ENCODE results near the gene SMAD9. TPM values are rescaled to one million over a fixed set of nuclear protein-coding genes. Genes with fewer than 3 reads are reported as not detected.

Gene SMAD9
- total and polyA plus RNA-seq, 2 of the 4 experiments (the other 2 are of a cell fraction), result 3.2 to 4.8 TPM

DNA sequence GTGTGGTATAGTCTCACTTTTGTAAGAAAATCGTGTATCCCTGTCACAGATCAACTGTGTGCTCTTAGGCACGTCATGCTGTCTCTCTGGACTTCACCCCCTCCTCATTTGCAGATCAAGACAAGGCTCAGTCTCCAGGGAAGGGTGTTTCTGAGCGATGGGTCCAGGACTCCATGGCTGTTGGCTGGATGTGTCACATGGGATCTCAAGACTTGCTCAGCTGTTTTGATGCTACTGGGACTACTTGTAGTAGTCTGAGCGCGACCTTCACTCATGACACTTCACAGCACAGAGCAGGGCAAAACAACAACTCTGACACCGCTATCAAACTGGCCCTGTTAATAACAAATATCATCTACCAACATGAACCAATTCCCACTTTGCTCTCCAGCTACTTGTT is 36.2 kb downstream of the SMAD9 start:
- Histone ChIP-seq H3K56ac (ENCODE audit: extremely low read depth, insufficient read depth, low read length) (no peak overlapping the region), H2AFZ (replicated peaks; ENCODE audit: low read length, poor library complexity) (no peak overlapping the region), H4K20me1 (ENCODE audit: insufficient read depth, low read length) (no peaks in the 10 kb centered on the region), H3K4ac (ENCODE audit: low read depth, low read length) (peak overlapping the region; percentile 15; the same call in 1 of the 2 replicates), H3K79me1 (ENCODE audit: low read depth in 1 of 2, low read length in 2 of 2) (peaks cover 33 to 51% of the 10 kb centered on the region in 2 experiments), H4K5ac (ENCODE audit: low read depth, low read length) (no peak overlapping the region), H4K91ac (ENCODE audit: insufficient read depth, low read depth, low read length) (0 out of 2 replicates have a peak overlapping the region, but pooled peaks have one; percentile 14), H3K4me3 (ENCODE audit: insufficient read depth, low read depth, low read length) (no peak overlapping the region), H2BK15ac (ENCODE audit: low read depth, low read length) (no peak overlapping the region), H3K27ac (ENCODE audit: insufficient read depth, low read length) (no peak overlapping the region), H3K27me3 (ENCODE audit: control insufficient read depth, insufficient read depth, low read length) (no peaks in the 10 kb centered on the region), H3K9ac (ENCODE audit: low read depth, low read length) (no peak overlapping the region), H3K4me1 (ENCODE audit: control insufficient read depth, insufficient read depth, low read length) (peaks cover 10% of the 10 kb centered on the region), H2AK5ac (ENCODE audit: low read depth, low read length) (no peak overlapping the region; the same call in 1 of the 2 replicates), H2BK5ac (ENCODE audit: low read depth, low read length, poor library complexity, severe bottlenecking) (no peak overlapping the region), H3K23ac (ENCODE audit: low read depth, low read length) (no peak overlapping the region), H3K9me3 (ENCODE audit: control insufficient read depth, insufficient read depth, low read length) (no peaks in the 10 kb centered on the region), H3K18ac (ENCODE audit: low read depth, low read length) (no peak overlapping the region), H3K14ac (replicated peaks; ENCODE audit: low read depth, low read length) (peak overlapping the region; percentile 31; the same call in 1 of the 2 replicates), H4K8ac (ENCODE audit: low read depth in 2 of 2, low read length in 2 of 2) (0 out of 4 replicates have a peak overlapping the region, but pooled peaks of 1 of the 2 experiments have one; percentile 10), H3K9me1 (ENCODE audit: insufficient read depth, low read length) (peaks cover 13% of the 10 kb centered on the region), H2AK9ac (replicated peaks; ENCODE audit: low read depth, low read length, poor library complexity) (no peak overlapping the region), H2BK120ac (ENCODE audit: low read depth, low read length) (no peak overlapping the region), H2BK20ac (ENCODE audit: low read depth, low read length) (no peak overlapping the region), H3K4me2 (ENCODE audit: low read depth, low read length) (no peak overlapping the region), H3K36me3 (ENCODE audit: control insufficient read depth, insufficient read depth, low read length) (peaks cover 7% of the 10 kb centered on the region; the same call in 1 of the 2 replicates)
- in situ Hi-C loops (cut with MboI; ENCODE audit: low sequenced_read_pairs) (no loop called here), dilution Hi-C loops (cut with HindIII; ENCODE audit: low sequenced_read_pairs, unreplicated experiment) (no loop called here), intact Hi-C loops (cut with micrococcal nuclease) (loop anchor here (5.0 kb wide), 1 partner anchor 33 kb away; no protein-coding TSS in a partner anchor)
- CTCF ChIA-PET, result interaction anchor here (0.6 to 0.7 kb wide), 2 partner anchors 100 to 1466 kb away, joined by 3 read pairs; partner anchors contain the start of gene UFM1
- ATAC-seq (ENCODE audit: low read depth) (no peak), DNase-seq (no peak)
- POLR2A ChIA-PET (ENCODE audit: unreplicated experiment), result no interaction called here
- TF ChIP-seq, protein P1, sequence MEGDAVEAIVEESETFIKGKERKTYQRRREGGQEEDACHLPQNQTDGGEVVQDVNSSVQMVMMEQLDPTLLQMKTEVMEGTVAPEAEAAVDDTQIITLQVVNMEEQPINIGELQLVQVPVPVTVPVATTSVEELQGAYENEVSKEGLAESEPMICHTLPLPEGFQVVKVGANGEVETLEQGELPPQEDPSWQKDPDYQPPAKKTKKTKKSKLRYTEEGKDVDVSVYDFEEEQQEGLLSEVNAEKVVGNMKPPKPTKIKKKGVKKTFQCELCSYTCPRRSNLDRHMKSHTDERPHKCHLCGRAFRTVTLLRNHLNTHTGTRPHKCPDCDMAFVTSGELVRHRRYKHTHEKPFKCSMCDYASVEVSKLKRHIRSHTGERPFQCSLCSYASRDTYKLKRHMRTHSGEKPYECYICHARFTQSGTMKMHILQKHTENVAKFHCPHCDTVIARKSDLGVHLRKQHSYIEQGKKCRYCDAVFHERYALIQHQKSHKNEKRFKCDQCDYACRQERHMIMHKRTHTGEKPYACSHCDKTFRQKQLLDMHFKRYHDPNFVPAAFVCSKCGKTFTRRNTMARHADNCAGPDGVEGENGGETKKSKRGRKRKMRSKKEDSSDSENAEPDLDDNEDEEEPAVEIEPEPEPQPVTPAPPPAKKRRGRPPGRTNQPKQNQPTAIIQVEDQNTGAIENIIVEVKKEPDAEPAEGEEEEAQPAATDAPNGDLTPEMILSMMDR (conservative IDR thresholded peaks at IDR 0.05; ENCODE audit: low read depth, low read length), result no peak
- TF ChIP-seq NFE2L2 (IDR thresholded peaks at IDR 0.05; ENCODE audit: low read depth, low read length), result no peak
- no peak for TF ChIP-seq ELK1 (IDR thresholded peaks at IDR 0.05; ENCODE audit: borderline replicate concordance, low read depth, low read length)
- TF ChIP-seq RAD21 (IDR thresholded peaks at IDR 0.05; ENCODE audit: low read length), result no peak
- no peak for TF ChIP-seq POLR2A (IDR thresholded peaks at IDR 0.05; ENCODE audit: low read depth, low read length)
- TF ChIP-seq SMC3 (IDR thresholded peaks at IDR 0.05; ENCODE audit: low read depth, low read length), result no peak
- TF ChIP-seq CHD1 (IDR thresholded peaks at IDR 0.05; ENCODE audit: low read depth, low read length), result no peak
- TF ChIP-seq RFX5 (IDR thresholded peaks at IDR 0.05; ENCODE audit: low read depth, low read length), result no peak
- TF ChIP-seq MXI1 (IDR thresholded peaks at IDR 0.05; ENCODE audit: borderline replicate concordance, low read depth, low read length), result no peak
- no peak for TF ChIP-seq MAFK (IDR thresholded peaks at IDR 0.05; ENCODE audit: low read depth, low read length)
- no peak for TF ChIP-seq RCOR1 (IDR thresholded peaks at IDR 0.05; ENCODE audit: insufficient replicate concordance, low read length)
- TF ChIP-seq MAZ (IDR thresholded peaks at IDR 0.05; ENCODE audit: borderline replicate concordance, low read depth, low read length), result no peak
- TF ChIP-seq, protein P2, sequence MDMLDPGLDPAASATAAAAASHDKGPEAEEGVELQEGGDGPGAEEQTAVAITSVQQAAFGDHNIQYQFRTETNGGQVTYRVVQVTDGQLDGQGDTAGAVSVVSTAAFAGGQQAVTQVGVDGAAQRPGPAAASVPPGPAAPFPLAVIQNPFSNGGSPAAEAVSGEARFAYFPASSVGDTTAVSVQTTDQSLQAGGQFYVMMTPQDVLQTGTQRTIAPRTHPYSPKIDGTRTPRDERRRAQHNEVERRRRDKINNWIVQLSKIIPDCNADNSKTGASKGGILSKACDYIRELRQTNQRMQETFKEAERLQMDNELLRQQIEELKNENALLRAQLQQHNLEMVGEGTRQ (IDR thresholded peaks at IDR 0.05; ENCODE audit: low read depth, low read length), result no peak
- TF ChIP-seq CEBPB (IDR thresholded peaks at IDR 0.05; ENCODE audit: low read depth, low read length), result no peak
- no TSS peak for BruUV-seq (replicated peaks)
- no CpG with 5 or more reads among the region's 6 CpGs for WGBS, 2 experiments (ENCODE audit: extremely low coverage in 2 of 2, insufficient read length in 1 of 2)
